OCI-LY7 (cell line): ENCODE data around the gene CACNB2.

Experiments
- CTCF ChIP-seq: fragments of 200-600 bp; sonication (generic); conservative IDR thresholded peaks from 2 replicates; pipeline ENCODE4 v1.5.1; 2014; ENCODE audit warnings: mild to moderate bottlenecking, antibody characterized with exemption, low read length, moderate library complexity, mixed read lengths
- EZH2phosphoT487 ChIP-seq: fragments of 200-600 bp; sonication (generic); IDR thresholded peaks from 2 replicates; pipeline ENCODE4 v1.6.1; 2018; ENCODE audit warnings: low read depth, borderline replicate concordance, mild to moderate bottlenecking, mixed run types, antibody characterized with exemption, low read length, moderate library complexity, mixed read lengths

- TF ChIP-seq CTCF: no peak
- no peak for TF ChIP-seq EZH2phosphoT487
Measured at GRCh38 chr10:18376650-18377049, 236.4 kb downstream of the CACNB2 start.
